HL-60/S4 treated with phorbol 12-myristate 13-acetate at 8.2 ng/mL for 4 days and 3 days (cell line): Measurements from ENCODE around the gene CEP192.
"Not testable (repeated sequence)": the region's sequence is repeated elsewhere in the genome, so short reads cannot be mapped to it uniquely, and the experiment has no call there.

Experiments used
- in situ Hi-C: fragments of 300-500 bp; cut with MboI; formaldehyde crosslinking; loops from 2 replicates; pipeline ENCODE4 v1.15.0; 2022; ENCODE audit warnings: low sequenced_read_pairs

The CEP192 gene

DNA sequence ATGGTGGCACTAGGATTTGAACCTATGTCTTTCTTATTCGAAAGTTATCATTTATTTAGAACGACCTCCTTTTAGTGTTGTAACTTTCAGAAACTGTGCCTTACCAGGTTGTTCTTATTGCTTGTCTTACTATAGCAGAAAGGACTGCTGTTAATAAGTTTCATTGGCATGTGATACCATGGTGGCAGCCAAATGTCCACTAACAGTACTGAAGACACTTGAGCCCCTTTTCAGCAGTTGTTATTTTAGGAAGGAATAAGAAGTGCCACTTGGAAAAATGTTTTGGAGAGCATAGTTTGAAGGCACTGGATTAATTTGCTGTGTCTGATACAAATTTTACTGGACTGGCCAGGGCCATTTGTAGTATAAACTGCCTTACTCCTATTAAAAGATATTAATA is 37.7 kb downstream of the CEP192 start:
- in situ Hi-C loops, result no loop called here

DNA sequence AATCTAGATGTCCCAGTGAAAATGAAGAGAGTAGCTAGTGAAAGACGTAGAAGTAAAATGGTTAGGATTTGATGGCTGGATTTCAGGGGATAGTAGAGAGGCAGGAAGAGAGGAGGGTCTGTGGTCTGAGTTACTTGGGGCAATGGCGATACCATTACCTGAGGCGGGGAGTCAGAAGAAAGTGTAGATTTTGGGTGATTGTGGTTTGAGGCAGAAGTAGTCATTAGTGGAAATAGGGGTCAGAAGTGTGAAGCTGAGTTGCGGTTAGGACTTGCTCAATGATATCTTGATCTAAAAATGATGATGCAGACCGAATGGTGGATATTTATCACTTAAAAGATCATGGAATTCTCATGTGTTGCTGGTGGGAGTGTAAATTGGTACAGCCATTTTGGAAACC is 41.0 kb downstream of the CEP192 start:
- in situ Hi-C loops, result no loop called here

- in situ Hi-C loops, result no loop called here
Measured at GRCh38 chr18:13035249-13035914, 44.2 kb downstream of the CEP192 start.

DNA sequence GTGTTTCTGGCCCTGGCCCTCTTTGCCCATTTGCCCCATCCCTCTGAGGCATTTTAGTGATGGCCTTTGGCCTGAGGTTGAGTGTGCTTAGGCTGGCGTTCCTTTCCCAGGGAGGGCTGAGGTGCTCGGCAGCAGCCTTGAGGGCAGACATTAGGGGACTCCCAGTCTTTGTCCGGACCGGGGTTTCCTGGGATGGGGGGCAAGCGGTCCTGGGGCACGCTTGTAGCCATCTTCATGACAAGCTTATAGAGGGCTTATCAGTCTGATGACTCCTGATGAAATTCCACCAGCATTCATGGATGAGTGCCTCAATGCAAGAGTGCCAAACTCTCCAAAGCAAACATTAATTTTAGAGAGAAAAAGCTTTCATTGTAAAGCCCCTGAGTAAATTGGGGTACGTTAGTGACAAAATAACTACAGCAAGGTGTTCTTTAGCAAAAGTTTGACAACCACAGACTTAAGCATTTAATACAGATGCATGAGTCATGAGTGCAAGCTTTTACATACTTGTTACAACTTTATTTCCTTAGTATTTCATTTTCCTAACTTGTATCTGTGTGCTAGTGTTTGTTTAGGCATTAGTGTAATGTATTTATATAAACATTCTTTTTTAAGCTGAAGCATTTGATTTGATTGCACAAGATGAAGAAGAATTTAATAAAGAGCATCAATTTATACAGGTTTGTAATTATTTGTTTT is 45.6 kb downstream of the CEP192 start:
- in situ Hi-C loops, result no loop called here

- in situ Hi-C loops, result no loop called here
Measured at GRCh38 chr18:13039806-13040205, 48.6 kb downstream of the CEP192 start.

DNA sequence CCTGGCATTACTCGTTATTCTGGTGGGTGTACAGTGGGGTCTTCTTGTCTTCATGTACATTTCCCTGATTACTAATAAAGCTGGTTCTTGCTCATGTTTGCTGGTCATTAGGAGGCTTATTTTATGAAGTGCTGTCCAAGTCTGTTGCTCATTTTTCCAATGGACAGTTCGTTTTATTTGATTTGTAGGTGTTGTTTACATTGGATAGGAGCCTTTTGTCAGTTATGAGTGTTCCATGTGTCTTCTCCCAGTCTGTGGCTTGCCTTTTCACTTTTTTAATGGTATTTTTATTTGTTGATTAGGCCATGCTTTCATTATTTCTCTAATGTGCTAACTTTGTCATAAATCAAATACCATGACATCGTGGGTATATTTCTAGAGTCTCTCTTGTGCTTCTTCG is 51.9 kb downstream of the CEP192 start:
- in situ Hi-C loops, result no loop called here

GRCh38 chr18:13048061-13048595 is 57.0 kb downstream of the CEP192 start:
- in situ Hi-C loops, result no loop called here

- in situ Hi-C loops, result no loop called here
Measured at GRCh38 chr18:13051159-13051558, 60.0 kb downstream of the CEP192 start.

GRCh38 chr18:13051950-13052349 is 60.8 kb downstream of the CEP192 start:
- in situ Hi-C loops, result no loop called here

GRCh38 chr18:13054336-13054735 is 63.2 kb downstream of the CEP192 start:
- in situ Hi-C loops, result no loop called here

DNA sequence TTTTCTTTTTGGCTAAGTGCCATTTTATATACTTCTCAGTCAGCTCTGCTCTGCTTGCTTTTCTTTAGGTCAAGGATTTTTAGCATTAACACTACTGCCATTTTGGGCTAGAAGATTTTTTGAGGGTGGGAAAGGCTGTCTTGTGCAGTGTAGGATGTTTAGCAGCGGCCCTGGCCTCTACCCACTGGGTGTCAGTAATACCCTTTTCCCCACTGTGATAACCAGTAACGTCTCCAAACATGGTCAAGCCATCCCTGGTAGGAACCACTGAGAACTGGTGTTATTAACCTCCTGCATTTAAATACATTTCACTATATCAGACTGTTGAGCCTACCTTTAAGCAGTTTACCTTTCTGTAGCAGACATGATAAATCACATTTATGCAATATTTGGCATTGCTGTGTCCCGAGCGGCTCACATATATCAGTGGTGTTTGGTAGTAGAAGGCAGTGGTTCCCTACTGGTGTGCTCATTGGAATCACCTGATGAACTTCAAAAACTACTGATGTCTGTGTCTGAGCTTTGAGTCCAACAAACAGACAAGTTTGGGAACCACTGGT is 70.5 kb downstream of the CEP192 start:
- in situ Hi-C loops, result no loop called here

GRCh38 chr18:13067124-13067523 is 76.0 kb downstream of the CEP192 start:
- in situ Hi-C loops, result no loop called here

GRCh38 chr18:13067966-13068365 is 76.8 kb downstream of the CEP192 start:
- in situ Hi-C loops, result no loop called here

- in situ Hi-C loops, result no loop called here
Measured at GRCh38 chr18:13070460-13070859, 79.3 kb downstream of the CEP192 start.

- in situ Hi-C loops, result no loop called here
Measured at GRCh38 chr18:13076886-13077285, 85.7 kb downstream of the CEP192 start.

DNA sequence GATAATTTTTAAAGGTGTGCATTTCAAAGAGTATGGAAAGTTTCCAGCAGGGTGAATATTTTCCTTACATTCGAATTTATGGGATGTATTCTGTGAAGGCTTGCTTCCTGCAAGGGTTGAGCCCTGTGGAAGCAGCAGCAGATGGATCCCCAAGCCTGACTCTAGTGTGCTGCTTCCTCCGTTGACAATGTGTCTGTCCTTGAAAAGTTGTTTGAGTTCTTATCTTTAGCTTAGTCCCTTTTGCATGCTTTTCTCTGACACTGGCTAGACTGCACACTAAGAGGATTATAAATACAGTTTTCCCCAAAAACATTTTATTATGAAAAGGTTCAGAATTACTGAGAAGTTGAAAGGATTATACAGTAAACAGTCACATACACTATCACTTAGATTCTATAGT is 86.3 kb downstream of the CEP192 start:
- in situ Hi-C loops, result no loop called here

DNA sequence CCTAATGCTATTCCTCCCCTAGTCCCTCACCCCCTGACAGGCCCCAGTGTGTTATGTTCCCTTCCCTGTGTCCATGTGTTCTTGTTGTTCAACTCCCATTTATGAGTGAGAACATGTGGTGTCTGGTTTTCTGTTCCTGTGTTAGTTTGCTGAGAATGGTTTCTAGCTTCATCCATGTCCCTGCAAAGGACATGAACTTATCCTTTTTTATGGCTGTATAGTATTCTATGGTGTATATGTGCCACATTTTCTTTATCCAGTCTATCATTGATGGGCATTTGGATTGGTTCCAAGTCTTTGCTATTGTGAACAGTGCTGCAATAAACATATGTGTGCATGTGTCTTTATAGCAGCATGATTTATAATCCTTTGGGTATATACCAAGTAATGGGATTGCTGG is 86.9 kb downstream of the CEP192 start:
- in situ Hi-C loops, result not testable (repeated sequence)

- in situ Hi-C loops, result no loop called here
Measured at GRCh38 chr18:13086906-13087305, 95.7 kb downstream of the CEP192 start.

DNA sequence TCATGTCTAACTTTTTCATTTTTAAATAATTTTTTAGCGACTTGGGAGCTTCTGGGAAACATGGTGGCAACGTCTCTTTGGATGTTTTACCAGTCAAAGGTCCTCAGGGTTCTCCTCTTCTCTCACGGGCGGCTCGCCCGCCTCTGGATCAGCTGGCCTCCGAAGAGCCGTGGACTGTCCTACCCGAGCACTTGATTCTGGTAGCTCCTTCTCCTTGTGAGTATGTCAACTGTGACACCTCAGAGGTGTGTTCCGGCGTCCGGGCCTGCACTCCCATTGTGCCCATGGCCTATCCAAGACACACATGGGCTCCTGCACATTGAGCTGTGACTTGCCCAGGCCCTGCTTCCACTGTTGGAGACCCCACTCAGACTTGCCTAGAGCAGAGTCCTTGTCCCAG is 104.3 kb downstream of the CEP192 start:
- in situ Hi-C loops, result no loop called here

- in situ Hi-C loops, result no loop called here
Measured at GRCh38 chr18:13096232-13096631, 105.1 kb downstream of the CEP192 start.

DNA sequence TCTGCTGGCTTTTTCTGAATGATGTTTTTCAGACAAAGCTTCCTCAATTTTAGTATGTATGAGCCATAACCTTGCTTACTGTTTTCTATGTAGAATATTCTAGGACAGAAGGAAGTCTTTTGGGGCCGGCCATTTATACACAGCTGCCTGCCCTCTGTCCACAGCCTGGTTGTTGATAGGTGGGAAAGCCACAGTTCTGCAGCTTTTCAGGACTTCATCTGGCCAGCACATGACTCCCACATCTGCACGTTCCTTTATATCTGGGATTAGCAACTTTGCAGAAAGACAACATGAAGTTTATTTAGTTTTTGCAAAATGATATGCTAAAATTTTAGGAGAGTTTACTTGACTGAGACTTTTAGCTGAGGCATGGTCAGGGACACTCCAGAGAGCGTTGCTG is 105.6 kb downstream of the CEP192 start:
- in situ Hi-C loops, result no loop called here

DNA sequence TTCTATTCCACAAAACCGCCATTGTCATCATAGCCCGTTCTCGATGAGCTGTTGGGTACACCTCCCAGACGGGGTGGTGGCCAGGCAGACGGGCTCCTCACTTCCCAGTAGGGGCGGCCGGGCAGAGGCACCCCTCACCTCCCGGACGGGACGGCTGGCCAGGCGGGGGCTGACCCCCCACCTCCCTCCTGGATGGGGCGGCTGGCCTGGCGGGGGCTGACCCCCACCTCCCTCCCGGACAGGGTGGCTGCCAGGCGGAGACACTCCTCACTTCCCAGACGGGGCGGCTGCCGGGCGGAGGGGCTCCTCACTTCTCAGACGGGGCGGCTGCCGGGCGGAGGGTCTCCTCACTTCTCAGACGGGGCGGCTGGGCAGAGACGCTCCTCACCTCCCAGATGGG is 106.9 kb downstream of the CEP192 start:
- in situ Hi-C loops, result not testable (repeated sequence)
